T-helper 2 cell treated with Interferon-gamma antibody and Interleukin-4, amounts not matched to agents 100 ng/mL and 5 ng/mL, for 36 hours (primary cell): ENCODE results near the gene GAL3ST2. TPM values are rescaled to one million over a fixed set of nuclear protein-coding genes. Genes with fewer than 3 reads are reported as not detected.
"Not testable (repeated sequence)": the region's sequence is repeated elsewhere in the genome, so short reads cannot be mapped to it uniquely, and the experiment has no call there.

Experiments used
- intact Hi-C: fragments of 100-400 bp; cut with micrococcal nuclease; formaldehyde crosslinking; loops from one replicate; pipeline ENCODE4 v1.15.1; 2023
- total RNA-seq: library from RNA; stranded (reverse); gene quantifications from 2 replicates; pipeline ENCODE4 v1.2.3, GENCODE V29; 2022

GAL3ST2 gene
- total RNA-seq, 1 donor from 2014 or later, result 0.61 TPM

GRCh38 chr2:241791385-241791784 is 14.8 kb downstream of the GAL3ST2 start:
- intact Hi-C loops, result not testable (repeated sequence)

GRCh38 chr2:241793385-241793784 is 16.8 kb downstream of the GAL3ST2 start:
- intact Hi-C loops, result no loop called here

- intact Hi-C loops, result no loop called here
Measured at GRCh38 chr2:241794250-241794823, 17.7 kb downstream of the GAL3ST2 start.

DNA sequence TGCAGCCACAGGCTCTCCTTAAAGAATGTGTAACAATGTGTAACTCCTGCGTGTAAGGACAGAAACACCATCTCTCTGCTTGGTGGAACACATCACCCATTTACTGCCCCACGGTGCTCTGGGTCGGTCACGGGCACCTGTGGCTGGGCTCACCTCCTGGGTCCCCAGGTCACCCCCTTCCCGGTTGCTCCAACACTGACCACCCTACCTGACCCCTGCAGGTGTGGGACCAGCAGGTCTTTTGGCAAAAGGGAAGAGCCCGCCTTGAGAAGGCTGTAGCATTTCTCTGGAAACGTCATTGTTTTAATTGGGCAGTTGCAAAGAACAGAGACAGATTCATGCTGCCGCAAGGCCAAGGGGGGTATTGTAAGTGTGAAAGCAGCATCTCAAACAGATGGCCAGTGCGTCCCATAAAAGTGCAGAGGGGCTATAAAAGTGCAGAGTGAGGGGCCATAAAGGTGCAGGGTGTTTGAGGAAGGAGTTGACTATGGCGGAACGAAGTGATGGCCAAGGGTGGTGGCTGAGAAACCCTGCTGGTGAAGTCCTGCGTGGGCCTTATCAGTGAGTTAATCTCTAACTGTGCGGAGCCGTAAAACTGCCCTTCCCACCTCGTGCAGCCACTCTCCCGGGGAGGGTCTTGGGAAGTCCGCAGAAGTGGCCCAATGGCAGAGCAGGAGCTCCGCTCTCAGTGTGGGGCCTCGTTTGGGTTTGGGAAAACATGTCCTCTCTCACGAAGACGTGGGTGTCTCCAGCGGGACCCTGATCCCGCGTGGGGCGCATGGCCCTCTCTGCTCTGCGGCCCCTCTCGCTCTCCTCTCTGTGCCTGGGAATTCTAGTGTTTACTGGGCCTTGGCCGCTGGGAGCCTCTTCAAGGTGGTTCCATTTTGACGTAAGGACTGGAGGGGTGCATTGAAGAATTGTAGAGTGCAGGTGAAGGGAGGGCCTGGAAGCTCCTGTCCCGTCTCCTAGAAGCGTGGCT is 18.7 kb downstream of the GAL3ST2 start:
- intact Hi-C loops, result no loop called here

DNA sequence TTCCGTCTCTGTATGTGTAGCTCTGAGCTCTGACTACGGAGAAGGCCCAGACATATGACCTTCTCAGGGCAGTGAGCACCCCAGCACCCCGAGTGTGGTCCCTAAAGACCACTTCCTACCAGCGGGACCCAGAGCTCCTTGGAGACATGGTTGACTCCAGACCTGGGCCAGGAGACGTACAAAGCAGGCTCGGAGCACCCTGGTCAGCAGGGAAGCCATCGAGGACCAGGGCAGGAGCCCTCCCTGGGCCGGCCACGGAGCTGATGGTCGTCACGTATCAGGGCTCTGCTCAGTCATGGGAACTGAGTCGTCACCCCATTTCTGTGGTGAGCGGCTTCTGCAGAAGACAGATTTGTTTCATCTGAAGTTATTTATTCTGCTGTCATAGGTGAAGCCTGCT is 19.6 kb downstream of the GAL3ST2 start:
- intact Hi-C loops, result no loop called here

GRCh38 chr2:241796610-241797138 is 20.1 kb downstream of the GAL3ST2 start:
- intact Hi-C loops, result no loop called here

GRCh38 chr2:241797441-241798080 is 20.9 kb downstream of the GAL3ST2 start:
- intact Hi-C loops, result no loop called here

- intact Hi-C loops, result no loop called here
Measured at GRCh38 chr2:241798081-241798630, 21.5 kb downstream of the GAL3ST2 start.

- intact Hi-C loops, result no loop called here
Measured at GRCh38 chr2:241798631-241799521, 22.3 kb downstream of the GAL3ST2 start.

GRCh38 chr2:241799522-241800197 is 23.0 kb downstream of the GAL3ST2 start:
- intact Hi-C loops, result no loop called here

- intact Hi-C loops, result not testable (repeated sequence)
Measured at GRCh38 chr2:241800198-241800903, 23.7 kb downstream of the GAL3ST2 start.

- intact Hi-C loops, result no loop called here
Measured at GRCh38 chr2:241801611-241802420, 25.2 kb downstream of the GAL3ST2 start.

DNA sequence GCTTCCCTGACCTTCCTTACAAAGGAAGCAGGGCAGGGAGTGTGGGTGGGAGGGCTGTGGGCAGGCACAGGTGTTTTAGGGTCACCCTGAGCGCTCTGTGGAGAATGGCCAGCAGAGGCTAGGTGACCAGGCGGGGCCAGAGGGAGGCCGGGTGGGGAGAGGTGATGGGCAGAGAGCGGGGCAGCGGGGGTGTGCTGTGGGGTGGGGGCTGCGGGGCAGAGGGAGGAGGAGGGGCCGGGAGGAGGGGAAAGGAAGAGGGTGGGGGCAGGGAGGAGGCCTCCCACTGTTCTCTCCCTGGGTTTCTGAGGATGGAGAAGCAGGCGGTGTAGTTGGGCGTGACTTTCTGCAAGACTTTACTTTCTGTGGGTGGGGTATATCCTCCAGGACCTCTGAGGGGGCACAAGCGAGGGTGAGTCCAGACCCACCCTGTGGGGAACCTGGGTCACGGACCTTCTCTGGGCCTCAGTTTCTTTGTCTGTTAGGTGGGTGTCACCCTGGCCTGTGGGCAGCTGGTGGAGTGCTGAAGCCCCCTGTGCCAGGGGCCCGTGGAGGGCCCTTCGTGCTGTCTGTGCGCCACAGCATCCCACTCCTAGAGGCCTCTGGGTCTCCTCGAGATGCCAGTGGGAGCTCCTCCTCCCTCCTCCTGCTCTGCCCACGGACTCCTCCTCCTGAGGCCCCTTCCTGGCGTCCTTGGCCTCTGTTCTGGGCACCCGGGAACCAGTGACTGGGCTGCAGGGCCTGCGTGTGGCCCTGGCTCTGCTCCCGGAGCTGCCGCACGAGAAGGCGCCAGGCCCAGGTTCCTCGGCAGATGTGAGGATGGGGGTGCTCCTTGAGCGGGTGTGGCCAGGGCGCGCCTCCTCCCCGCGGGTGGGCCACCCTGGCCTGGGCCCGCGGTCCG is 26.0 kb downstream of the GAL3ST2 start:
- intact Hi-C loops, result no loop called here

DNA sequence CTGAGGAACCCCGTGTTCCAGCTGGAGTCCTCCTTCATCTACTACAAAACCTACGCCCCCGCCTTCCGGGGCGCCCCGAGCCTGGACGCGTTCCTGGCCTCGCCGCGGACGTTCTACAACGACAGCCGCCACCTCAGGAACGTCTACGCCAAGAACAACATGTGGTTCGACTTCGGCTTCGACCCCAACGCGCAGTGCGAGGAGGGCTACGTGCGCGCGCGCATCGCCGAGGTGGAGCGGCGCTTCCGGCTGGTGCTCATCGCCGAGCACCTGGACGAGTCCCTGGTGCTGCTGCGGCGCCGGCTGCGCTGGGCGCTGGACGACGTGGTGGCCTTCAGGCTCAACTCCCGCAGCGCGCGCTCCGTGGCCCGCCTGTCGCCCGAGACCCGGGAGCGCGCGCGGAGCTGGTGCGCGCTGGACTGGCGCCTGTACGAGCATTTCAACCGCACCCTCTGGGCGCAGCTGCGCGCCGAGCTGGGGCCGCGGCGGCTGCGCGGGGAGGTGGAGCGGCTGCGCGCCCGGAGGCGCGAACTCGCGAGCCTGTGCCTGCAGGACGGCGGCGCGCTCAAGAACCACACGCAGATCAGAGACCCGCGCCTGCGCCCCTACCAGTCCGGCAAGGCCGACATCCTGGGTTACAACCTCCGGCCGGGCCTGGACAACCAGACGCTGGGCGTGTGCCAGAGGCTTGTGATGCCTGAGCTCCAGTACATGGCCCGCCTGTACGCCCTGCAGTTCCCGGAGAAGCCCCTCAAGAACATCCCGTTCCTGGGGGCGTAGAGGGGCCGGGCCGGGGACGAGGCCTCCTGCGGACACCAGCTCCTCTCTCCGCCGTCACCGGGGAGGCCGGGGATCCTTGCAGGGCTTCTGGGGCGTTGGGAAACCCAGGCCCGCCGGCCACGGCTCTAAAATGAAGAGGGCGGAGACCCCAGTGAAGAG is 27.0 kb downstream of the GAL3ST2 start:
- intact Hi-C loops, result no loop called here

GRCh38 chr2:241804326-241805229 is 28.0 kb downstream of the GAL3ST2 start:
- intact Hi-C loops, result no loop called here
